OCI-LY1 (cell line): ENCODE data around the gene FAM184A.
"Not testable (repeated sequence)": the region's sequence is repeated elsewhere in the genome, so short reads cannot be mapped to it uniquely, and the experiment has no call there.

Source experiments
- CTCF ChIP-seq: fragments of 200-600 bp; sonication (generic), shearing (Covaris generic); IDR thresholded peaks from 2 replicates; pipeline ENCODE4 v1.5.1; 2017; ENCODE audit warnings: mild to moderate bottlenecking, antibody characterized with exemption, low read length, moderate library complexity, mixed read lengths
- EZH2 ChIP-seq: fragments of 200-600 bp; sonication (generic), shearing (Covaris generic); IDR thresholded peaks from 2 replicates; pipeline ENCODE4 v1.8.0; 2017; ENCODE audit warnings: borderline replicate concordance, mixed run types, mild to moderate bottlenecking, antibody characterized with exemption, low read length, moderate library complexity, mixed read lengths

GRCh38 chr6:118997426-118997825 is 81.0 kb downstream of the FAM184A start:
- TF ChIP-seq CTCF, EZH2: not testable (repeated sequence)
